Body of pancreas (tissue), 4 donors: Measurements from ENCODE around the gene ATL1.

Experiments
- POLR2A ChIP-seq, 3 donors: fragments of 450-650 bp; IDR thresholded peaks; one replicate each; pipeline ENCODE4 v1.6.1; 2016; ENCODE audit warnings: antibody characterized with exemption in 3 of 3, mild to moderate bottlenecking in 2 of 3
- TF ChIP-seq, protein P1 (sequence below), 7 experiments: fragments of 450-650 bp in 4 of 7; fragments of 200-600 bp in 3 of 7; sonication (generic) in 3 of 7; IDR thresholded peaks; one replicate each; pipeline ENCODE4 v1.5.1; 2016 to 2019; ENCODE audit warnings: antibody characterized with exemption in 7 of 7

DNA sequence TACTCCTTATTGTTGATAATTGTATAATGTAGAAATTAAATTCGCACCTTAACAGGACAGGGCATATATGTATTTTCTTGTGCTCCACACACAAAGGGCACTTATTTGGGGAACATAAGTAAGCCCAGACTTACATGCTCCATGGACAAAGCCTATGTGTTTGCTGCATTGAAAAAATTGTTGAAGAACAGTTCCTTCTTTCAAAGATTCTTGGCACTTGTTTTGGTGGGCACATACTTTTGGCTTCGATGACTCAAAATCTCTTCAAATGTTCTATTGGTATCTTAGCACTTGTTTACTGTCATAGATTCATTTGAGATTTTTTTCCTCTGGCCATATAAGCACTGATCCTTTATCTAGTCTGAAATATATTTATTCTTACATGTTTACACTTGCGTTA is 26.1 kb upstream of the ATL1 start:
- TF ChIP-seq, protein P1, sequence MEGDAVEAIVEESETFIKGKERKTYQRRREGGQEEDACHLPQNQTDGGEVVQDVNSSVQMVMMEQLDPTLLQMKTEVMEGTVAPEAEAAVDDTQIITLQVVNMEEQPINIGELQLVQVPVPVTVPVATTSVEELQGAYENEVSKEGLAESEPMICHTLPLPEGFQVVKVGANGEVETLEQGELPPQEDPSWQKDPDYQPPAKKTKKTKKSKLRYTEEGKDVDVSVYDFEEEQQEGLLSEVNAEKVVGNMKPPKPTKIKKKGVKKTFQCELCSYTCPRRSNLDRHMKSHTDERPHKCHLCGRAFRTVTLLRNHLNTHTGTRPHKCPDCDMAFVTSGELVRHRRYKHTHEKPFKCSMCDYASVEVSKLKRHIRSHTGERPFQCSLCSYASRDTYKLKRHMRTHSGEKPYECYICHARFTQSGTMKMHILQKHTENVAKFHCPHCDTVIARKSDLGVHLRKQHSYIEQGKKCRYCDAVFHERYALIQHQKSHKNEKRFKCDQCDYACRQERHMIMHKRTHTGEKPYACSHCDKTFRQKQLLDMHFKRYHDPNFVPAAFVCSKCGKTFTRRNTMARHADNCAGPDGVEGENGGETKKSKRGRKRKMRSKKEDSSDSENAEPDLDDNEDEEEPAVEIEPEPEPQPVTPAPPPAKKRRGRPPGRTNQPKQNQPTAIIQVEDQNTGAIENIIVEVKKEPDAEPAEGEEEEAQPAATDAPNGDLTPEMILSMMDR (IDR thresholded peaks at IDR 0.05), result no peak
- no peak for TF ChIP-seq POLR2A (IDR thresholded peaks at IDR 0.05)
